KMS-11 (cell line): ENCODE measurements around the gene RENBP.

Source experiments
- H2AFZ ChIP-seq: fragments of 200-600 bp; sonication (generic); 2 replicates; pipeline ENCODE4 v1.6.1; 2016; ENCODE audit warnings: antibody characterized with exemption, mixed run types, low read depth
- H3K27ac ChIP-seq: fragments of 200-600 bp; sonication (generic); 2 replicates; pipeline ENCODE4 v1.6.1; 2016; ENCODE audit warnings: mild to moderate bottlenecking, mixed run types
- H3K27me3 ChIP-seq: fragments of 200-600 bp; sonication (generic); 2 replicates; pipeline ENCODE4 v1.6.1; 2017; ENCODE audit warnings: mild to moderate bottlenecking, low read depth, mixed run types, moderate library complexity; ENCODE audit not compliant: insufficient read depth
- H3K36me3 ChIP-seq: fragments of 200-600 bp; sonication (generic); 2 replicates; pipeline ENCODE4 v1.6.1; 2017; ENCODE audit warnings: mild to moderate bottlenecking, mixed run types; ENCODE audit not compliant: insufficient read depth
- H3K4me1 ChIP-seq: fragments of 200-600 bp; sonication (generic); 2 replicates; pipeline ENCODE4 v1.6.1; 2016; ENCODE audit warnings: mild to moderate bottlenecking, low read depth, mixed run types; ENCODE audit not compliant: poor library complexity, severe bottlenecking
- H3K4me2 ChIP-seq: fragments of 200-600 bp; sonication (generic); 2 replicates; pipeline ENCODE4 v1.7.0; 2016; ENCODE audit warnings: mild to moderate bottlenecking, mixed run types
- H3K4me3 ChIP-seq: fragments of 200-600 bp; sonication (generic); IDR thresholded peaks from 2 replicates; pipeline ENCODE4 v1.6.1; 2017; ENCODE audit warnings: low read depth, low read length, mixed read lengths; ENCODE audit not compliant: insufficient read depth
- H3K79me2 ChIP-seq: fragments of 200-600 bp; sonication (generic); 2 replicates; pipeline ENCODE4 v1.6.1; 2016; ENCODE audit warnings: low read depth, mixed run types; ENCODE audit not compliant: insufficient read depth
- H3K9ac ChIP-seq: fragments of 200-600 bp; sonication (generic); 2 replicates; pipeline ENCODE4 v1.6.1; 2016; ENCODE audit warnings: mild to moderate bottlenecking, mixed run types
- H4K20me1 ChIP-seq: fragments of 200-600 bp; sonication (generic); 2 replicates; pipeline ENCODE4 v1.6.1; 2016; ENCODE audit warnings: mild to moderate bottlenecking, mixed run types; ENCODE audit not compliant: insufficient read depth
- TF ChIP-seq, protein P1 (sequence below): fragments of 200-600 bp; sonication (generic); conservative IDR thresholded peaks from 2 replicates; pipeline ENCODE4 v1.6.1; 2017; ENCODE audit warnings: low read depth, mild to moderate bottlenecking, antibody characterized with exemption, low read length, moderate library complexity, mixed read lengths

RENBP gene

DNA sequence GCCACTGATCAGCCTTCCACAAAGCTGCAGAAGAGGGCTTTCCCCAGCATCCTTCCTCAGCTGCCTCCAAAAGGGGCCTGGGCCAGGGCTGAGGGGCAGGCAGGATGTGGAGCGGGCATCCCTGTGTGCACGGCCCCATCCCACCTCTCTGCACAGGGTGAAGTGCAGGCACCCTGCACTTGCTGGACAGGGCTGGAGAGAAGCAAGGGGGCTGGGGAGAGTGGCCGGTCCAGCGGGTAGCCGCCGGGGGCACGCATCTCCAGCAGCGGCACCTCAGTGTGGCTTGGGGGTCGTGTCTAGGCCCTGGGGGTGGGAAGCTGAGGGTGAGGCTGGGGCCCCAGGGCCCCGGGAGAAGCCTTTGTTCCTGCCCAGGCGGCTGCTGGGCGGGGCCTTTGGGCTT, 37.0 kb downstream of the RENBP start:
- Histone ChIP-seq H2AFZ (no peak overlapping the region), H3K4me3 (no peak overlapping the region), H3K27ac (no peak overlapping the region), H4K20me1 (no peaks in the 10 kb centered on the region), H3K4me2 (no peak overlapping the region), H3K4me1 (peaks cover 10% of the 10 kb centered on the region), H3K79me2 (no peaks in the 10 kb centered on the region), H3K9ac (no peak overlapping the region), H3K36me3 (no peaks in the 10 kb centered on the region), H3K27me3 (no peaks in the 10 kb centered on the region)
- TF ChIP-seq, protein P1, sequence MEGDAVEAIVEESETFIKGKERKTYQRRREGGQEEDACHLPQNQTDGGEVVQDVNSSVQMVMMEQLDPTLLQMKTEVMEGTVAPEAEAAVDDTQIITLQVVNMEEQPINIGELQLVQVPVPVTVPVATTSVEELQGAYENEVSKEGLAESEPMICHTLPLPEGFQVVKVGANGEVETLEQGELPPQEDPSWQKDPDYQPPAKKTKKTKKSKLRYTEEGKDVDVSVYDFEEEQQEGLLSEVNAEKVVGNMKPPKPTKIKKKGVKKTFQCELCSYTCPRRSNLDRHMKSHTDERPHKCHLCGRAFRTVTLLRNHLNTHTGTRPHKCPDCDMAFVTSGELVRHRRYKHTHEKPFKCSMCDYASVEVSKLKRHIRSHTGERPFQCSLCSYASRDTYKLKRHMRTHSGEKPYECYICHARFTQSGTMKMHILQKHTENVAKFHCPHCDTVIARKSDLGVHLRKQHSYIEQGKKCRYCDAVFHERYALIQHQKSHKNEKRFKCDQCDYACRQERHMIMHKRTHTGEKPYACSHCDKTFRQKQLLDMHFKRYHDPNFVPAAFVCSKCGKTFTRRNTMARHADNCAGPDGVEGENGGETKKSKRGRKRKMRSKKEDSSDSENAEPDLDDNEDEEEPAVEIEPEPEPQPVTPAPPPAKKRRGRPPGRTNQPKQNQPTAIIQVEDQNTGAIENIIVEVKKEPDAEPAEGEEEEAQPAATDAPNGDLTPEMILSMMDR: no peak

DNA sequence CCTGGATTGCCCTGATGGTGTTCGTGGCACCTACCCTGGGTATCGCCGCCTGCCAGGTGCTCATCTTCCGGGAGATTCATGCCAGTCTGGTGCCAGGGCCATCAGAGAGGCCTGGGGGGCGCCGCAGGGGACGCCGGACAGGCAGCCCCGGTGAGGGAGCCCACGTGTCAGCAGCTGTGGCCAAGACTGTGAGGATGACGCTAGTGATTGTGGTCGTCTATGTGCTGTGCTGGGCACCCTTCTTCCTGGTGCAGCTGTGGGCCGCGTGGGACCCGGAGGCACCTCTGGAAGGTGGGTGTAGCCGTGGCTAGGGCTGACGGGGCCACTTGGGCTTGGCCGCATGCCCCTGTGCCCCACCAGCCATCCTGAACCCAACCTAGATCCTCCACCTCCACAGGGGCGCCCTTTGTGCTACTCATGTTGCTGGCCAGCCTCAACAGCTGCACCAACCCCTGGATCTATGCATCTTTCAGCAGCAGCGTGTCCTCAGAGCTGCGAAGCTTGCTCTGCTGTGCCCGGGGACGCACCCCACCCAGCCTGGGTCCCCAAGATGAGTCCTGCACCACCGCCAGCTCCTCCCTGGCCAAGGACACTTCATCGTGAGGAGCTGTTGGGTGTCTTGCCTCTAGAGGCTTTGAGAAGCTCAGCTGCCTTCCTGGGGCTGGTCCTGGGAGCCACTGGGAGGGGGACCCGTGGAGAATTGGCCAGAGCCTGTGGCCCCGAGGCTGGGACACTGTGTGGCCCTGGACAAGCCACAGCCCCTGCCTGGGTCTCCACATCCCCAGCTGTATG, 38.1 kb downstream of the RENBP start:
- H2AFZ ChIP-seq: no peak overlapping the region
- H4K20me1 ChIP-seq: no peaks in the 10 kb centered on the region
- no peak overlapping the region for H3K9ac ChIP-seq
- H3K79me2 ChIP-seq: no peaks in the 10 kb centered on the region
- no peak overlapping the region for H3K27ac ChIP-seq
- H3K4me1 ChIP-seq: peaks cover 18% of the 10 kb centered on the region
- H3K27me3 ChIP-seq: no peaks in the 10 kb centered on the region
- TF ChIP-seq, protein P1: no peak
- no peak overlapping the region for H3K4me3 ChIP-seq
- no peaks in the 10 kb centered on the region for H3K36me3 ChIP-seq
- H3K4me2 ChIP-seq: no peak overlapping the region

DNA sequence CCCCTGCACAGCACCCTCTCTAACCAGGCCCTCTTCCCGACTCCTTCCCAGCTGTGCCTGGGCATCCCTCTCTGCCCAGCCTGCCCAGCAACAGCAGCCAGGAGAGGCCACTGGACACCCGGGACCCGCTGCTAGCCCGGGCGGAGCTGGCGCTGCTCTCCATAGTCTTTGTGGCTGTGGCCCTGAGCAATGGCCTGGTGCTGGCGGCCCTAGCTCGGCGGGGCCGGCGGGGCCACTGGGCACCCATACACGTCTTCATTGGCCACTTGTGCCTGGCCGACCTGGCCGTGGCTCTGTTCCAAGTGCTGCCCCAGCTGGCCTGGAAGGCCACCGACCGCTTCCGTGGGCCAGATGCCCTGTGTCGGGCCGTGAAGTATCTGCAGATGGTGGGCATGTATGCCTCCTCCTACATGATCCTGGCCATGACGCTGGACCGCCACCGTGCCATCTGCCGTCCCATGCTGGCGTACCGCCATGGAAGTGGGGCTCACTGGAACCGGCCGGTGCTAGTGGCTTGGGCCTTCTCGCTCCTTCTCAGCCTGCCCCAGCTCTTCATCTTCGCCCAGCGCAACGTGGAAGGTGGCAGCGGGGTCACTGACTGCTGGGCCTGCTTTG, 38.9 kb downstream of the RENBP start:
- Histone ChIP-seq H3K79me2 (no peaks in the 10 kb centered on the region), H3K27me3 (no peaks in the 10 kb centered on the region), H3K4me2 (no peak overlapping the region), H3K27ac (no peak overlapping the region), H3K36me3 (no peaks in the 10 kb centered on the region), H3K4me1 (peaks cover 23% of the 10 kb centered on the region), H2AFZ (no peak overlapping the region), H3K9ac (no peak overlapping the region), H4K20me1 (no peaks in the 10 kb centered on the region), H3K4me3 (no peak overlapping the region)
- TF ChIP-seq, protein P1: no peak

DNA sequence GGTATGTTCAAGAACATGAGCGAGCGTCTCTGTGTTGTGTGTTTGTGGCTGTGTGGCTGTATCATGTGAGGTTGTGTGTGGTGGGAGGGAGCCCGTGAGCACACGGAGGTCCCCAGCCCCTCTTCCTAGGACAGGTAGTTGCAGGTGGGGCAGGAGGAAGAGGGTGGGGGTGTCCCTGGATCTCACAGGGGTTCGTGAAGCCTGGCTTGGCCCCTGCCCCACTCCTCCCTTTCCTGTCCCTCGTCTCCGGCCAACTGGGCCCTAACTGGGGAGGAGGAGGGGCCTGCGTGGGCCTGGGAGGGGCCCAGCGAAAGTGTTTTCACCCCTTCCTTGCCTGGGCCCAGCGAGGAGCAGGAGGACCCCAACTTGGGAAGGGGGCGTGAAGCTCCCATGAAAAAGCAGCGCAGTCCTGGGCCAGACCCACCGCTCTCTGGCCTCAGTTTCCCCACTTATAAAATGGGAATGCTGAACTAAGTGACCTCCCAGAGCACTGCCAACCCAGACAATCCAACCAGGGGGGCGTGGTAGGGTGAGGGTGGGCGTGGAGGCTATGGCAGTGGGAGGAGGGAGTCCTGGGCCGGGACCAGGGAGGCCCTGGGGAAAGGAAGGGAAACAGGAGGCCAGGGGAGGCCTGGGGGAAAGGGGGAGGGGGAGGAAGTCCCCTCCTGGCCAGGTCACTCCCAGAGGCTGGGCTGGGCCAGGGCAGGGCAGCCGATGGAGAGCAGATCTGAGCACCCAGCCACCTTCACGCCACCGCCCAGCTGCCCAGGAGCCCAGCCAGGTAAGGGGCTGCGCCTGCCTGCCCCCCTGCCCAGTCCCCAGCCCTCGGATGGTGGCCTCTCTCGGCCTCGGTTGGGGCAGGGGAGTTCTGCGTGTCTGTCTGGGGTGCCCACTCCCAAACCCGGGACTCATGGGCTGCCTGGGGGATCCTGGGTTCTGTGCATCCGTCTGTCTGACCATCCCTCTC, 40.2 kb downstream of the RENBP start, which contains the start of gene AVPR2:
TSS of gene AVPR2 (plus strand) at position 683 of the 967 bp plus-strand sequence. CDS start 473 bp downstream, outside the sequence.
- H3K36me3 ChIP-seq: no peaks in the 10 kb centered on the region
- H3K9ac ChIP-seq: no peak within 1 kb of the TSS
- no peaks in the 10 kb centered on the region for H3K27me3 ChIP-seq
- no peak within 1 kb of the TSS for H3K4me2 ChIP-seq
- H3K27ac ChIP-seq: no peak within 1 kb of the TSS
- H3K4me3 ChIP-seq: no peak within 1 kb of the TSS
- peaks cover 35% of the 10 kb centered on the region for H3K4me1 ChIP-seq
- no peaks in the 10 kb centered on the region for H3K79me2 ChIP-seq
- TF ChIP-seq, protein P1: no peak
- no peak within 1 kb of the TSS for H2AFZ ChIP-seq
- H4K20me1 ChIP-seq: no peaks in the 10 kb centered on the region
